NT2/D1 (cell line): Measurements from ENCODE around the gene MBD4.

Experiments used
- DNase-seq: peaks from one replicate; pipeline ENCODE4 v3.0.0-alpha.2; 2011; ENCODE audit warnings: low read depth, low spot score
- H3K27me3 ChIP-seq: 2 replicates; pipeline ENCODE4 v1.6.0; 2011; ENCODE audit warnings: mild to moderate bottlenecking; ENCODE audit not compliant: insufficient read length, insufficient read depth
- H3K36me3 ChIP-seq: 2 replicates; pipeline ENCODE4 v1.6.1; 2011; ENCODE audit warnings: mild to moderate bottlenecking, low read length, mixed read lengths; ENCODE audit not compliant: insufficient read depth, insufficient read length
- H3K4me1 ChIP-seq: 2 replicates; pipeline ENCODE4 v1.5.1; 2011; ENCODE audit not compliant: insufficient read depth, insufficient read length
- H3K4me3 ChIP-seq: 2 replicates; pipeline ENCODE4 v1.5.1; 2011; ENCODE audit warnings: low read depth; ENCODE audit not compliant: insufficient read length
- H3K9ac ChIP-seq: 2 replicates; pipeline ENCODE4 v1.6.0; 2011; ENCODE audit warnings: low read depth; ENCODE audit not compliant: insufficient read length
- H3K9me3 ChIP-seq: 2 replicates; pipeline ENCODE4 v1.5.1; 2011; ENCODE audit warnings: mild to moderate bottlenecking, low read length; ENCODE audit not compliant: insufficient read depth
- SUZ12 ChIP-seq: IDR thresholded peaks from 2 replicates; pipeline ENCODE4 v1.6.1; 2011; ENCODE audit not compliant: insufficient read length, insufficient read depth; ENCODE audit errors: extremely low read depth
- YY1 ChIP-seq: IDR thresholded peaks from 2 replicates; pipeline ENCODE4 v1.6.1; 2011; ENCODE audit not compliant: insufficient read length, insufficient read depth
- ZNF274 ChIP-seq: IDR thresholded peaks from 2 replicates; pipeline ENCODE4 v1.6.1; 2011; ENCODE audit warnings: mild to moderate bottlenecking, low read depth, low read length

Gene MBD4

DNA sequence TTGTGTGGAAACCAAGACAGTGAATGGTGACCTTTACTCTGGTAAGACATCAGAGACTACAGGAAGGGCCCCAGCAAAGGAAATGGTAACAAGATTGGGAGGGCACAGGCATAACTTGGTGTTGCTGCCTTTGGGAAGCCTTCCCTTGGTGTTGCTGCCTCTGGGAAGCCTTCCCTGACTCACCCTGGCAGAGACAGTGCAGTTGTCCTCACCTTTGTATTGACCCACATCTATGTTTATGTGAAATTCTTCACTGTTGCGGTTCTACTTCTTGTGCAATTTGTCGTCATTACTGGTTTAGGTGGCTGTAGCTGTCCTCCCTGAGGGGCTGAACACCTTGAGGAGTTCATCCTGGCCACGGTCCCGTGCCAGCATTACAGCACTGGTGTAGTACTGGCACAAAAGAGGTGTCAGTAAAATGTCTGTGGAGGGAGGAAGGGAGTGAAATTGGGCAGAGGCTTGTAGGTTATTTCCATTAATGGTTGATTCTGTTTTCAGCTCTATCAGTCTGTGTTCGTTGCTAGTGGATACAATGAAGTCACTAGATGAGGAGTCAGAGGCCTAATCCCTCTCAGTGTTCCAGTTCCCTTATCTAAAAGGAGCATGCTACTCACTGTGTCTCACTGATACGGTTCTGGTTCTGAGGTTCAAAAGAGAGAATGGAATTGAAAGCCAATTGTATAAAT lies 21.9 kb upstream of the MBD4 start:
- H3K9ac ChIP-seq: no peak overlapping the region
- no peaks in the 10 kb centered on the region for H3K9me3 ChIP-seq
- no peak overlapping the region for H3K4me3 ChIP-seq
- DNase-seq: no peak
- H3K36me3 ChIP-seq: peaks cover 52% of the 10 kb centered on the region
- TF ChIP-seq SUZ12 (no peak), ZNF274 (no peak), YY1 (no peak)
- H3K4me1 ChIP-seq: no peaks in the 10 kb centered on the region
- no peaks in the 10 kb centered on the region for H3K27me3 ChIP-seq

DNA sequence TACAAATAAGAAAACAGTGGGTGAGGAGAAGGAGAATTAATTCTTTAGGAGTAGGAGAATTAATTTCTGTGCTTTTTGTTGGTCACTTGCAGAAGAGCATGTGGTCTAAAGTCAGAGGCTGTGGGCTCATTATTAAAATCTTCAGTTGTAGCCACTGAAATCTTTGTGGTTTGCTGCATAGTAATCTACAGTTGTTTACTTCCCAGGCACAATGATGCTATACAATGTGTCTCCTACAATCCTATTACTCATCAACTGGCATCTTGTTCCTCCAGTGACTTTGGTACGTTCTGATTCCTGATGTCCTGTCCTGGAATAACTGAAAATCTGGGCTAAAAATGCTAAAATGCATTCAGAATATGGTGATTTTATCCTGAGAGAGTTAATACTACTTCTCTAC lies 21.3 kb upstream of the MBD4 start:
- no peak for DNase-seq
- Histone ChIP-seq H3K36me3 (peaks cover 52% of the 10 kb centered on the region), H3K9ac (no peak overlapping the region), H3K9me3 (no peaks in the 10 kb centered on the region), H3K4me1 (no peaks in the 10 kb centered on the region), H3K27me3 (no peaks in the 10 kb centered on the region), H3K4me3 (no peak overlapping the region)
- no peak for TF ChIP-seq ZNF274
- no peak for TF ChIP-seq SUZ12
- no peak for TF ChIP-seq YY1

GRCh38 chr3:129460572-129460971 lies 20.8 kb upstream of the MBD4 start:
- no peaks in the 10 kb centered on the region for H3K9me3 ChIP-seq
- H3K4me1 ChIP-seq: no peaks in the 10 kb centered on the region
- TF ChIP-seq YY1 (no peak), ZNF274 (no peak)
- DNase-seq: no peak
- H3K9ac ChIP-seq: no peak overlapping the region
- H3K4me3 ChIP-seq: no peak overlapping the region
- H3K27me3 ChIP-seq: no peaks in the 10 kb centered on the region
- H3K36me3 ChIP-seq: peaks cover 57% of the 10 kb centered on the region

GRCh38 chr3:129460155-129460554 lies 20.4 kb upstream of the MBD4 start:
- TF ChIP-seq ZNF274 (no peak), SUZ12 (no peak), YY1 (no peak)
- no peak for DNase-seq

GRCh38 chr3:129453732-129454131 lies 14.0 kb upstream of the MBD4 start:
- H3K36me3 ChIP-seq: peaks cover 60% of the 10 kb centered on the region
- no peaks in the 10 kb centered on the region for H3K27me3 ChIP-seq
- H3K4me3 ChIP-seq: no peak overlapping the region
- H3K9me3 ChIP-seq: no peaks in the 10 kb centered on the region
- TF ChIP-seq ZNF274: no peak
- H3K4me1 ChIP-seq: no peaks in the 10 kb centered on the region
- no peak for DNase-seq
- H3K9ac ChIP-seq: no peak overlapping the region

More at GRCh38 chr3:129460155-129460554, 20.4 kb upstream of the MBD4 start:
- H3K4me3 ChIP-seq: no peak overlapping the region
- H3K36me3 ChIP-seq: peaks cover 60% of the 10 kb centered on the region
- no peaks in the 10 kb centered on the region for H3K27me3 ChIP-seq
- no peak overlapping the region for H3K9ac ChIP-seq
- H3K4me1 ChIP-seq: no peaks in the 10 kb centered on the region
- H3K9me3 ChIP-seq: no peaks in the 10 kb centered on the region

DNA sequence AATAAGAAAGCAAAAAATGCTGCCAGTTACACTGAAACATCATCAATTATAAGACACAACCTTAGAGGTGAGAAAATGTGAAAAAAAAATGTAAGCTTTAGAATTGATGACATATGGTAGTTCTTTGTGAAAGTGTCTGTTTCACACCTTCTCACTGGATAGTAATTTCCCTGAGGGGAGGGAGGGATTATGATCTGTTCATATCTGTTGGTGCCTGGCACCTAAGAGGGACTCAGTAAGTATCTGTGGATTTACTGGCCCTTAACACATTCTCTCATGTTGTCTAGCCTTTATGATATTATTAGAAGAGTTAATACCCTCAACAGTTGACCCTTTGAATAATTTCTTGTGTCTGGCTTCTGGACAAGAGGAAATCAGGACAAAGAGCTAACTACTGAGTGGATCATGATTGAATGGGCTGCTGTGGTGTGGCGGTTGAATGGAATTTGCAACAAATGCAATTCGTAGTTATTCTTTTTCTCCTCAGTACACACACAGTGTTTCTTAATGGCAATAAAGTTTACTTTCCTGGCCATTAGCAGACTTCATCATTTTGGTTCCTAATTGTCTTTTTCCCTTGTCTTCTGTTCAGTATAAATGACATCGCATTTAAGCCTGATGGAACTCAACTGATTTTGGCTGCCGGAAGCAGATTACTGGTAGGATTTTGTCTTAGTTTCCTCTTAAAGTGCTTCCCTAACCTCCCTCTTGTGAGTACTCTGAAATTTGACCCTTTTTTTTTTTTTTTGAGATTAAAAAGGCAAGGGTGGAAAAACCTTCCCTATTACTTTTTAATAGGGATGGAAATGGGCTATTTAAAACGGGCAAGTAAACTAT lies 9.7 kb upstream of the MBD4 start:
- H3K9me3 ChIP-seq: no peaks in the 10 kb centered on the region
- no peak overlapping the region for H3K9ac ChIP-seq
- H3K27me3 ChIP-seq: no peaks in the 10 kb centered on the region
- H3K36me3 ChIP-seq: peaks cover 34% of the 10 kb centered on the region
- no peak for DNase-seq
- peaks cover 4% of the 10 kb centered on the region for H3K4me1 ChIP-seq
- TF ChIP-seq YY1: no peak
- TF ChIP-seq ZNF274: no peak
- TF ChIP-seq SUZ12: no peak
- H3K4me3 ChIP-seq: no peak overlapping the region

- DNase-seq: no peak
- no peak overlapping the region for H3K4me3 ChIP-seq
- H3K36me3 ChIP-seq: peaks cover 32% of the 10 kb centered on the region
- H3K27me3 ChIP-seq: no peaks in the 10 kb centered on the region
- peaks cover 4% of the 10 kb centered on the region for H3K4me1 ChIP-seq
- TF ChIP-seq SUZ12: no peak
- TF ChIP-seq ZNF274: no peak
- no peak for TF ChIP-seq YY1
- no peaks in the 10 kb centered on the region for H3K9me3 ChIP-seq
- no peak overlapping the region for H3K9ac ChIP-seq
Measured at GRCh38 chr3:129448186-129448895, 8.6 kb upstream of the MBD4 start.
